Measurements from ENCODE around the gene ANGPTL8.

ANGPTL8 gene

DNA sequence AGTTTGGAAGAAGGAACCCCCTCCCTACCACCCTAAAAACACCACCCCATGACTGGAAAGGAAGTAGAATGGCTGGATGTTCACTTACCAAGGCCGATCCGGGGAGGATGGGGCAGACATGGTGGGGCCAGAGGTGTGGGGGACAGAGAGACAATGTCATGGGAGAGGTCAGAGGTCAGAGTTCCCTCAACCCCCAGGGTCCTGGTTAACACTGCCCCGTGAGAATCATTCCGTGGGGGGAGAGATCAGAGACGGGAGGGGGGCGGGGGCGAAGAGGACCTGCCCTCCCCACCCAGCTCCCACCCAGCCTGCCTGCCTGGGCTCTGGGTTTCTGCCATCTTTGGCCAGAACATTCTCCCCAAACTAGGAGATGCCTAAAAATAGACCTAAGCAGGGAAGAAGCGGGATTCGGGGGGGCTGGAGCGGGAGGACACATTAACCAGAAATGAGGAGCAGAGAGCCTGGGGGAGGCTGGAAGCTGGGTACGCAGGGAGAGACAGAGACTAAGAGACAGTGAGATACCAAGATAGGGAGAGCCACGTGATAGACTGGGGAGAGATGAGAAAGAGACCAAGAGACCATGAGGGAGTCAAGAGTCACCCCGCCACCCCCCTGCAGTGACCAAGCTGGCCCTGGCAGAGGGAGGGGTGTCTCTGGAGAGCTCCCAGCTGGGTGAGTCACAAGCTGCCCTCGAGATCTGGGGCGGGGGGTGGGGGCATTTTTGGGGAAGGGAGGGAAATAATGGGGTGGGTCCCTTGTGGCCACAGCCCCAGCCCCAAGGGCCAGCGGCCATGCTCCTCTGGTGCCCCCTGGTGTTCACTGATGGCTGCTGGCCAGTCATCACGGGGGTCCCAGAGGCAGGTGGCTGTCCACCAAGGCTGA is 36.0 kb upstream of the ANGPTL8 start:
- DNase-seq (ENCODE audit: low spot score): peak; percentile 88

DNA sequence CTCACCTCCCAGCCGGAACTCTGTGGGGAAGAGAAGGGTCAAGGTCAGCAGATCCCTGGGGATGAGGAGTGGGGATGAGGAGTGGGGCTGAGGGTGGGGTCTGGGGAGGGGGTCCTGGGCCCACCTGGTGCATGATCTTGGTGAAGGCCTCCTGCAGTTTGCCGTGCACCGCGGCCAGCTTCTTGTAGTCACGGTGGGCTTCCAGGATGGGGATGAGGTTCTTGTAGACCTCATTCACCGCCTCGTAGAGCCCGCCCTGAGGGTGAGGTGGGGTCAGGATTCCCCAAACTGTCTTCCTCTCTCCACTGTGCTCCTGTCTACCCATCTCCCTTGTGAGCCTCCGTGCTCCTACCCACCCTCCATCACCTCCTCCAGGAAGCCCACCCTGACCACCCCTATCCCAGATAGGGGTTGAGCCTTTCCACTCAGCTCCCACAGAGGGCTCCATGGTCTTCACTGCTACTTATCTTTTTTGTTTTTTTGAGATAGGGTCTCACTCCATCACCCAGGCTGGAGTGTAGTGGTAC is 35.3 kb upstream of the ANGPTL8 start:
- no peak for DNase-seq (ENCODE audit: low spot score)

DNA sequence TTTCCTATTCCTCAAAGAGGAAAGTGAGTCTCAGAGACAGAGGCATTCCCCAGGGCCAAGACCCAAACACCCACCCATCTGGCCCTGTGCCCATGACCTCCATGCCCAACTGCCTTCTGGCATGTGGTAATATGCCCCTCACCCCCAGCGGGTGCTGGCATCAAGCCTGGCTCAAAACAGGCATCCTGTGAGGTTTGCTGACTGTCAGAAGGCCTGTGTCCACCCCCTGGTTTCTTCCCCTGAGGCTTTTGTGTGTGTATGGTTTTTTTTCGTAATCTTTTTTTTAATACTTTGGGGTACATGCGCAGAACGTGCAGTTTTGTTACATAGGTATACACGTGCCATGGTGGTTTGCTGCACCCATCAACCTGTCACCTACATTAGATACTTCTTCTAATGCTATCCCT is 34.5 kb upstream of the ANGPTL8 start:
- no peak for DNase-seq (ENCODE audit: low spot score)

GRCh38 chr19:11205939-11206570 is 33.4 kb upstream of the ANGPTL8 start:
- DNase-seq (ENCODE audit: low spot score): no peak

- no peak for DNase-seq (ENCODE audit: low spot score)
Observed at GRCh38 chr19:11208561-11209471, 30.6 kb upstream of the ANGPTL8 start.

- no peak for DNase-seq (ENCODE audit: low spot score)
Observed at GRCh38 chr19:11209839-11210655, 29.4 kb upstream of the ANGPTL8 start.

- DNase-seq (ENCODE audit: low spot score): no peak
Observed at GRCh38 chr19:11210656-11210928, 28.8 kb upstream of the ANGPTL8 start.

DNA sequence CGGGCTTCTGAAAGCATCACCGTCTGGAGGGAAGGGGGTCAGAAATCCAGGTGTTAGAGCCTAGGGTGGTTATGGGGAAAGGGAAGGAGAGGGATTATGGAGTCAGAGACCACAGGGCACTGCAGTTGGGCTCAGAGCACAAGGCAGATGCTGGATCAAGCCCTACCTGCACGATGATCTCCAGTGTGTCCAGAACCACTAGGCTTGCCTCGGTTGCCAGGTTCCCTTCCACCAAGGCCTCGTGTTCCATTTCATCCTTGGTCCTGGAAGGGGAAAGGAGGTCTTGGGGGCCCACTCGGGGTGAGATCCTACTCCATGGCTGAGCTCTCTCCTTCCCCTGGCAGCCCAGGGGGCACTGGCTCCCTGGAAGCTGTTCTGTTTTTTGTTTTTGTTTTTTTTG is 25.0 kb upstream of the ANGPTL8 start:
- DNase-seq (ENCODE audit: low spot score): no peak

GRCh38 chr19:11221082-11221598 is 18.3 kb upstream of the ANGPTL8 start:
- no peak for DNase-seq (ENCODE audit: low spot score)

- DNase-seq (ENCODE audit: low spot score): no peak
Observed at GRCh38 chr19:11223200-11223599, 16.2 kb upstream of the ANGPTL8 start.

- no peak for DNase-seq (ENCODE audit: low spot score)
Observed at GRCh38 chr19:11224429-11224828, 15.0 kb upstream of the ANGPTL8 start.

DNA sequence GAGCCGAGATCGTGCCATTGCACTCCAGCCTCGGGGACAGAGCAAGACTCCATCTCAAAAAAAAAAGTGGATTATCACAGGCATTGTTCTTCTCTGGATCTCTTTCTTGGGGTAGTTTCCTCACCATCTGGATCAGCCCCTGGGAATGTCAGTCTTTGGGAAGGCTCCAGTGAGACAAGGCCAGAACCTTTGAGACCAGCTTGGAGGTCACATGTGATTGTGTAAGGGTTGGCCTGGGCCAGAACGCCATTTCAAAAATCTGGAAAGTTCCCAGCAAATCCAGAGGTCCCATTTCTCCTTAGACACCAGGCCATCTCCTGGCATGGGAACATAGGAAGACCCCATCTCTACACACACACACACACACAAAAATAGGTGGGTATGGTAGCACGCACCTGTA is 14.2 kb upstream of the ANGPTL8 start:
- DNase-seq (ENCODE audit: low spot score): no peak

DNA sequence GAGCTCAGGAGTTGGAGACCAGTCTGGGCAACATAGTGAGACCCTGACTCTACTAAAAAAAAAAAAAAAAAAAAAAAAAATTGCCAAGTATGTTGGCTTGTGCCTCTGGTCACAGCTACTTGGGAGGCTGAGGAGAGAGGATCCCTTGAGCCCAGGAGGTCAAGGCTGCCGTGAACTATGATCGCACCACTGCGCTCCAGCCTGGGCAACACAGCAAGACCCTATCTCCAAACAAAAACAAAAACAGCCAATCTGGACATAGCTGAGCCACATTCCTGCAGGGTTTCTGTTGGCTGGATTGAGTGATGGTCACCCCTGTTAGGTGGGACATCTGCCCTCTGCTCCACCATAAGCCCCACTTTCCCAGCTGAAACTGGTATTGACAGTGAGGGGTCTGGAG is 13.6 kb upstream of the ANGPTL8 start:
- no peak for DNase-seq (ENCODE audit: low spot score)

DNA sequence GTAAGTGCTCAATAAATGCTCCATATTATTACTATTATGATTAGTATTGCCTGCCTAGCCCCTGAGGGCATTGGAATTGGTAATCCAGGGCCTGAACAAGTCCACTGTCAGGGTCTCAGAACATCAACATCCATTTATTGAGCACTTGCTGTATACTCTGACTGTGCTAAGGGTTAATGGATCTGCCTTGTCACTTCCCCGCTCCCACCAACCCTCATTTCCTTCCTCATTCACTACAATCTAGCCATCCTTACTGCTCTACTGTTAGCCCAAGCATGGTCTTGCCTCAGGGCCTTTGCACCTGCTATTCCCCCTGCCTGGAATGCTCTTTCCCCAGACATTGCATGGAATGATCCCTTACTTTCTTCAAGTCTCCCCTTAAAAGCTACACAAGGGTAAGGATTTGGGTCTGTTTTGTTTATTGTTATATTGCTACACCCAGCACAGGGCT is 12.7 kb upstream of the ANGPTL8 start:
- DNase-seq (ENCODE audit: low spot score): no peak

- DNase-seq (ENCODE audit: low spot score): no peak
Observed at GRCh38 chr19:11227195-11227886, 12.1 kb upstream of the ANGPTL8 start.

GRCh38 chr19:11230621-11231386 is 8.6 kb upstream of the ANGPTL8 start:
- DNase-seq (ENCODE audit: low spot score): no peak

- DNase-seq (ENCODE audit: low spot score): no peak
Observed at GRCh38 chr19:11232555-11232954, 6.9 kb upstream of the ANGPTL8 start.

DNA sequence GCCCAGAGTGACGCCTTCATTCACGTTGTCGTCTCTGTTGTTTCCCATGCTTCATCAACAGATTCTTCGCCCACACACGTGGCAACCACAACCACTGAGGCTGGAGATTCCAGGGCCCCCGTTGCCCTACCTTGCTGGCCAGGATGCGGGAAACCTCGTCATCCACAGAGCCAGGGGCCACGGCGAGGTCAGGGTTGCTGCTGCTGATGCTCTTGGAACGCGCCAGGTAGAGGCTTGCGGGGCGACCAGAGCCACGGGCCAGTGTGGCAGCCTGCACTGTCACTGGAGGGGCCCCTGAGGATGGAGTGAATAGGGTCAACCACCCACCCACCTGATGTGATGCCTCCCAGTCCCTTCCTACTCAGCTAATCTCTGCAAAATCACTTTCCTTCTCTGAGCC is 6.3 kb upstream of the ANGPTL8 start:
- no peak for DNase-seq (ENCODE audit: low spot score)

GRCh38 chr19:11234486-11235075 is 4.8 kb upstream of the ANGPTL8 start:
- no peak for DNase-seq (ENCODE audit: low spot score)

Data from HuH-7.5 (cell line).